Upper lobe of left lung (tissue), 4 donors: ENCODE data around the gene TNFRSF18.

ENCODE experiments used
- CTCF ChIP-seq, 6 experiments: fragments of 450-650 bp in 4 of 6; fragments of 200-600 bp in 2 of 6; sonication (generic) in 2 of 6; IDR thresholded peaks; one replicate each; pipeline ENCODE4 v1.5.1; 2016 to 2019; ENCODE audit warnings: antibody characterized with exemption in 6 of 6
- POLR2A ChIP-seq, 4 donors: fragments of 450-650 bp; IDR thresholded peaks; one replicate each; pipeline ENCODE4 v1.5.1; 2016 to 2017; ENCODE audit warnings: antibody characterized with exemption in 4 of 4, mild to moderate bottlenecking in 2 of 4
- POLR2AphosphoS5 ChIP-seq, 2 donors: sonication (generic); formaldehyde crosslinking; IDR thresholded peaks; one replicate each; pipeline ENCODE4 v1.5.1; 2017; ENCODE audit warnings: antibody characterized with exemption in 2 of 2

- TF ChIP-seq CTCF (IDR thresholded peaks at IDR 0.05) (no peak), POLR2A (IDR thresholded peaks at IDR 0.05) (no peak), POLR2AphosphoS5 (IDR thresholded peaks at IDR 0.05) (no peak)
Measured at GRCh38 chr1:1155258-1155657, 51.1 kb downstream of the TNFRSF18 start.
